GM12864 (cell line): Measurements from ENCODE around the gene GSC2.

ENCODE experiments used
- DNase-seq: peaks from one replicate; pipeline ENCODE4 v3.0.0-alpha.2; 2011; ENCODE audit warnings: low read depth
- H3K4me3 ChIP-seq: 2 replicates; pipeline ENCODE4 v1.5.1; 2011; ENCODE audit warnings: mild to moderate bottlenecking, low read depth, low read length, control low read depth
- TF ChIP-seq, protein P1 (sequence below): IDR thresholded peaks from 2 replicates; pipeline ENCODE4 v1.5.1; 2011; ENCODE audit warnings: low read depth, mild to moderate bottlenecking, moderate library complexity, low read length, control low read depth, inconsistent platforms; ENCODE audit errors: missing control alignments

GSC2 gene

GRCh38 chr22:19129871-19130270, 20.2 kb downstream of the GSC2 start:
- TF ChIP-seq, protein P1, sequence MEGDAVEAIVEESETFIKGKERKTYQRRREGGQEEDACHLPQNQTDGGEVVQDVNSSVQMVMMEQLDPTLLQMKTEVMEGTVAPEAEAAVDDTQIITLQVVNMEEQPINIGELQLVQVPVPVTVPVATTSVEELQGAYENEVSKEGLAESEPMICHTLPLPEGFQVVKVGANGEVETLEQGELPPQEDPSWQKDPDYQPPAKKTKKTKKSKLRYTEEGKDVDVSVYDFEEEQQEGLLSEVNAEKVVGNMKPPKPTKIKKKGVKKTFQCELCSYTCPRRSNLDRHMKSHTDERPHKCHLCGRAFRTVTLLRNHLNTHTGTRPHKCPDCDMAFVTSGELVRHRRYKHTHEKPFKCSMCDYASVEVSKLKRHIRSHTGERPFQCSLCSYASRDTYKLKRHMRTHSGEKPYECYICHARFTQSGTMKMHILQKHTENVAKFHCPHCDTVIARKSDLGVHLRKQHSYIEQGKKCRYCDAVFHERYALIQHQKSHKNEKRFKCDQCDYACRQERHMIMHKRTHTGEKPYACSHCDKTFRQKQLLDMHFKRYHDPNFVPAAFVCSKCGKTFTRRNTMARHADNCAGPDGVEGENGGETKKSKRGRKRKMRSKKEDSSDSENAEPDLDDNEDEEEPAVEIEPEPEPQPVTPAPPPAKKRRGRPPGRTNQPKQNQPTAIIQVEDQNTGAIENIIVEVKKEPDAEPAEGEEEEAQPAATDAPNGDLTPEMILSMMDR = no peak
- H3K4me3 ChIP-seq = no peak overlapping the region
- no peak for DNase-seq

DNA sequence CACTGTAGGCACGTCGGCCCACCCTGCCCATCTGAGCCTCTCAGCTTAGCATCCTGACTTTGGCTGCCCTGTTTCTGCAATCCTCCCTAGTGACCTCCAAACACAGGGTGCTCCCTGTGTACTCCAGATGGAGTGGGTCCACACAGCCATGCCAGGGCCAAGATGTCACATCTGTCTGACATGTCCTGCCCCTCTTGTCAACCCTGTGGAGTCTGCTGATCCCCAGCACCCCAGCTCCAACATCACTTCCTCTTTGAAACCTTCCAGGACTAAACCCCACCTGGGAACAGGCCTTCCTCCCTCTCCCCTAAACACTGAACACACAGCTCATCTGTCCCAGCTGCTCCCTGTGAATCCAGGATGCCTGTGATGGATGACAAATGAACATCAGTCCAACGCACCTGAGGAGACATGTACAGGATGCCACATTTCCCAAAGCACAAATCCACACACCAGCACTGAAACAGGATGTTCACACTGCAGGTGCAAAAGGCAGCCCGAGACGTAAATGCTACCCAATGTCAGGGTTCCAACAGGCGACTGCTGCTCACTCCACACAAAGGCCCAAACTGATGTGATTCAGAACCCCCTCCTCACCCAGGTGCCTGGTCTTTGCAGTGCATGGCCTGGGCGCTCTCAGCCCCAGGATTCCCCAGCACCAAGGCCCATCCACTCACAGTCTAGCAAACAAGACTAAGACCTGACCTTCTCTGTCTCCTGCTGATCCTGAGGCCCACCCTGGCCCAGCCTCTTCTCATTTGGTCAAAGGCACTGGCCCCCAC, 21.0 kb downstream of the GSC2 start:
- TF ChIP-seq, protein P1 = no peak
- H3K4me3 ChIP-seq = no peak overlapping the region
- DNase-seq = no peak

DNA sequence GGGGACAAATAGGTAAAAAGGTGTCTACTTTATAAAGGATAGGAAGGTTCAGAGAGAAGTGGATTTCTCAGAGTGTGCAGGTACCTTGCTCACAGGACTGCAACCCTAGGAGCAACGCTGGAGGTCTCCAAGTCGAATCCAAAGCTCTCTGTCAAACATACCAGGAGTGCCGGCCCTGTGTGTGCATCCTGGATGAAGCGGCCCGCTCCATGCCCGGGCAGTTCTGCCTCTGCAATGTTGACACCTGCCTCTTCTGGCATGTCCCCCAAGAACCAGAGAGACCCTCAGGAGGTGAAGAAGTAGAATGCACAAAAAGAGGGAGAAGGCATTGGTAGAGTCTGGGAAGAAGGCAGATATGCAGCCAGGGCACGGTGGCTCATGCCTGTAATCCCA, 22.1 kb downstream of the GSC2 start:
- H3K4me3 ChIP-seq = no peak overlapping the region
- DNase-seq = no peak
- TF ChIP-seq, protein P1 = no peak

- no peak for DNase-seq
- H3K4me3 ChIP-seq = no peak overlapping the region
- TF ChIP-seq, protein P1 = no peak
These were observed 22.6 kb downstream of the GSC2 start for GRCh38 chr22:19127329-19128008.

- TF ChIP-seq, protein P1 = no peak
- DNase-seq = no peak
- no peak overlapping the region for H3K4me3 ChIP-seq
These were observed 23.5 kb downstream of the GSC2 start for GRCh38 chr22:19126309-19127273.

DNA sequence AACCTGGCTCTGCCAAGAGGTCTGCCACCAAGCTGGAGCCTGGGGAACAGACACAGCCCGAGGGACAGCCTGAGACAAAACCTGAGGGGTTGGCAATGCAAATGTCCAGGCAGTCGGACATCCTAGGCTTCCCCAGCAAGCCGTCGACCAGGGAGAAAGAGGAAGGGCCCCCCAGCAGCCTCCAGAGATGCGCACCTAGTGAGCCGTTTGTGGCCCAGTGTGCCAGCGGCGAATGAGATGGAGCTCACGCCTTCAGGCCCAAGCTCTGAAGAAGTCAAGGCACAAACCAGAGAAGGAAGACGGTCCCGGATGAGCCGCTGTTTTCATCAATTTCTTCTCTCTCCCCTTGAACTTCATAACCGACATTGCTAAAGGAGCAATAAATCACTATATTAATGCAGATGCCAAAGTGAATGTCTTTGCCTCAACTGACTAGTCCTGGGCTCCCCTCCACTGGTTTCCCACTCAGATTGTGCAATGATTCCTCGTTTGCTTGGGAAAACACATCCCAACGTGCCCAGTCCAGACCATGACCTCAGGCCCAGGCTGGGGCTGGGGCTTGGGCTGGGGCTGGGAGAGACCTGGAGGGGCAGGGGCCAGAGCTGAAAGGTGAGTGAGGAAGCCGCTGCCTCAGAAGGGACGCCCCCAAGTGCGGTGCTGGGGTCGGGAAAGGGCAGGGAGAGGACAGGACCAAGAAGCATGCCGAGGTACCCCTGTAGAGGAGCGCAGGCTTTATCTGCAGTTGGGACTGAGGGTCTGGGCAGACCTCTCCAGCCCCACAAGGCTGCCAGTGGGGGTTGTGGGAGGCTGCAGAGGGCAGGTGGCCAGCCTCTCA, 24.4 kb downstream of the GSC2 start:
- no peak for DNase-seq
- TF ChIP-seq, protein P1 = no peak
- H3K4me3 ChIP-seq = no peak overlapping the region
